Stimulated activated CD4-positive, alpha-beta T cell treated with anti-CD3 and anti-CD28 coated beads, TNF-alpha, amount 100 ng/mL, for 4 hours (primary cell): ENCODE measurements around the gene PTGIS.
"Not testable (repeated sequence)": the region's sequence is repeated elsewhere in the genome, so short reads cannot be mapped to it uniquely, and the experiment has no call there.

ENCODE experiments used
- DNase-seq, 3 experiments: peaks; one replicate each; pipeline ENCODE4 v3.0.0-alpha.2; 2020; ENCODE audit warnings: low read depth in 3 of 3

PTGIS gene

GRCh38 chr20:49579874-49580812, 12.2 kb upstream of the PTGIS start:
- no peak for DNase-seq

GRCh38 chr20:49579195-49579594, 11.3 kb upstream of the PTGIS start:
- DNase-seq = no peak

- no peak for DNase-seq
These were observed 10.5 kb upstream of the PTGIS start for GRCh38 chr20:49578436-49578835.

- no peak for DNase-seq
These were observed 7.7 kb upstream of the PTGIS start for GRCh38 chr20:49575551-49576060.

- no peak for DNase-seq
These were observed 6.0 kb upstream of the PTGIS start for GRCh38 chr20:49573900-49574416.

DNA sequence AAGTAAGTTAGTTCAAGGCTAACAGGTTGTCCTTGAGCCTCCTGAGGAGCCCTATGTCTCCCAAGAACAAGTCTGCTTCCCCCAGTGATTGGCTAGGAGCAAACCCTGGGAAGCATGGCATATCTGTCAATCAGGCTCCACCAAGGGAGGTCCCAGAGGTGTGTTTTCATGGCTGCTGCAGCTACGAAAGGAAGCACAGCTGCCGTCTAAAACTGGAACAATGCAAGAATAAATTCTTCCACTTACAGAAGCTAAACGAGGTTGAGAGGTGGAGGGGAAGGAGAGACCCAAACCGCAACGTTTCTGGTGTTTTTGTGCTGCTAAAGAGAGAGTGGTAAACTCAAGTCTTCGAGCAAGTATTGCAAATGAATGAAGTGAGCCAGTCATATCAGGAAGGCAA, 4.9 kb upstream of the PTGIS start:
- no peak for DNase-seq

DNA sequence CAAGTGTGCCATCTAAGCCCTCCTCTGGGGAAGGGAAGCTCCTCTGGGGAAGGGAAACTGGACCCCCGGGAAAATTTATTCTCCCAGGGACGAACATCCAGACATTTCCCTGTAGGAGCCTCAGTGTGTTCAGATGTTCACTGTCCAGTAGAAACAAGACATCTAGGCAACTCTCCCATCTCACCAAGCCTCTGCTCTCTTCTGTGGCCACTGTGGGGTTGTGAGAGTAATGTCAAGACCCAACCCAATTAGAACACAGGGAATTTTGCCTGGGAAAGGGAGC, 3.6 kb upstream of the PTGIS start:
- DNase-seq = no peak

GRCh38 chr20:49570828-49571552, 3.1 kb upstream of the PTGIS start:
- DNase-seq = no peak

GRCh38 chr20:49570161-49570827, 2.4 kb upstream of the PTGIS start:
- DNase-seq = no peak

DNA sequence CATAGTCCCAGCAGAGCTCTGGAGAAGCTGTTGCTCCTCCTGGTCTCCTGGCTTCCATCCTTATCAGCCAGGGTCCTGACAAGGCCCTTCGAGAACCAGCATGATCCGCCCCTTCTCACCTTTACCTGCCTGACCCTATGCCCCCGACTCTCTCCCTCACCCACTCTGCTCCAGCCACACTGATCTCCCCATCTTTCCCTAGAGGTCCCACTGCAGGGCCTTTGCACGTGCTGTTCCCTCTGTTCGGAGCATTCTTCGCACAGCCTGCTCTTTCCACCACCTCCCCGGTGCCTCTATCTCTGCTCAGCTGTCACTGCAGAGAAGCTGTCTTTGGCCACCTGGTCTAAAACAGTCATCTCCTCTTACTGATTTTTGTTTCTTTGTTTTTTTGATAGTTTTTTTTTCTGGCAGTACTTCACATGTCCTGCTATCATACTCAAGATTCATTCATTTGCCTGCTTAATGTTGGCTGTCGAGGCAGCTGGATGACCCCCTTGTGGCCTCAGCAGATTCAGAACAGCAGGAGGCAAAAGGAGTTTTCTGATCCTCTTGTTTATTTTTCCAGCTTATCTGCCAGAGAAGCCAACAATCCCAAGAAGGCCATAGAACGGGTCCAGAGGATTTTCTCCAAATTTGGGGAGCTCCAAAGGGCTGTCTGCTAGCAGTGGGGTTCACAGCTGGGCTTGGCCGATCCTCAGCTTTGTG, 1.6 kb upstream of the PTGIS start:
- no peak for DNase-seq

DNA sequence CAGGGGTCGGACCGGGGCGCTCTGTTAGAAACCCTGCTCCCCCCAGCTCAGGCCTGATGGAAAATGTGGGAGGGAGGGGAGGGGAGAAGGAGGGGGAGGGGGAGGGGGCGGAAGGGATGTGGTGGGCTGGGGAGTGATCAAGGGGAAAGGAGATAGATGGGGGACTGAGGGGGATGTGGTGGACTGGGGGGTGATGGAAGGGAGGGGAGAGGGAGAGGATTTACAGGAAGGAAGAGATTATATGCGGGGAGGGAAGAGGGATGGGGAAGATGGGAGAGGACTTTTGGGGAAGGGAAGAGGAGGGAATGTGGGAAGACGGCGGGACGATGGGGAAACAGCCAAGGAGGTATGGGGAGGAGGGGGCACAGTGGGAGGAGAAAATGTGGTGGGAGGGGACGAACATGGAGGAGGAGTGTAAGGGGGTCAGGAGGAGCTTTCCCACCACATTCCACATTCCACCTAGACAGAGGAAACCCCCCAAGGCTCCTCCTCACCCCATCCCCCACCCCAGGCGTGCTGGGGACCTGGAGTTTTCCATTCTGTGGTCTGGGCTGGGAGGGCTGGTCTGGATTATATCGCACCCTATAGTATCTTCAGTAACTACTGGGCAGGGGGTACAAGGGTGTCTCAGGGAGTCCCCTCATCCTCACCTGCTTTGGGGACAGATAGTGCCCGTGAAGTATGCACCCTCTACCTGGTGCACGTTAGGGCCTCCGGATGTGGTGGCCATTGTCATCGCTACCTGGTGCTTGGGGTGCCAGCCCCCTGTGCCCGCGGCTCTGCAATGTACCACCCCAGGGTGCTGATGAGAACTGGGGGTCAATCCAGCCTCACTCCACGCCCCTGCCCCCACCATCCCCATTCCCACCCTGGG, 578 bp upstream of the PTGIS start:
- DNase-seq = no peak

- DNase-seq = no peak
These were observed 1.3 kb downstream of the PTGIS start for GRCh38 chr20:49566401-49567364.

- DNase-seq = not testable (repeated sequence)
These were observed 2.9 kb downstream of the PTGIS start for GRCh38 chr20:49564991-49565390.

GRCh38 chr20:49563015-49563980, 4.6 kb downstream of the PTGIS start:
- DNase-seq = no peak

- no peak for DNase-seq
These were observed 5.5 kb downstream of the PTGIS start for GRCh38 chr20:49562311-49563014.

GRCh38 chr20:49561806-49562205, 6.1 kb downstream of the PTGIS start:
- DNase-seq = no peak

GRCh38 chr20:49561256-49561655, 6.7 kb downstream of the PTGIS start:
- DNase-seq = no peak

GRCh38 chr20:49560646-49561045, 7.3 kb downstream of the PTGIS start:
- DNase-seq = no peak
